ENCODE results near the gene SAFB2.

The SAFB2 gene

GRCh38 chr19:5561559-5561958 is 61.0 kb downstream of the SAFB2 start:
- Histone ChIP-seq H3K4me3 (ENCODE audit: low read depth, low read length, poor library complexity, severe bottlenecking) (no peak overlapping the region), H3K4me2 (ENCODE audit: low read length) (no peak overlapping the region), H3K36me3 (ENCODE audit: insufficient read depth, low read length) (no peaks in the 10 kb centered on the region), H3K9ac (ENCODE audit: low read length) (no peak overlapping the region), H3K79me2 (ENCODE audit: insufficient read depth, low read length) (no peaks in the 10 kb centered on the region), H3K4me1 (ENCODE audit: insufficient read depth, low read length, severe bottlenecking) (no peaks in the 10 kb centered on the region), H2AFZ (ENCODE audit: low read length) (no peak overlapping the region), H3K9me2 (ENCODE audit: low read depth, low read length) (no peaks in the 10 kb centered on the region), H3F3A (ENCODE audit: insufficient read depth, low read length) (no peaks in the 10 kb centered on the region), H4K20me1 (ENCODE audit: insufficient read depth, low read length) (no peaks in the 10 kb centered on the region), H3K27me3 (ENCODE audit: insufficient read depth, low read length) (no peaks in the 10 kb centered on the region; the same call in 1 of the 2 replicates), H3K9me3 (ENCODE audit: low read length) (no peaks in the 10 kb centered on the region), H3K27ac (ENCODE audit: low read depth, low read length, poor library complexity, severe bottlenecking) (no peak overlapping the region)
- TF ChIP-seq EZH2 (IDR thresholded peaks at IDR 0.05; ENCODE audit: borderline replicate concordance, low read length), result no peak
- TF ChIP-seq CTCF (IDR thresholded peaks at IDR 0.05; ENCODE audit: low read length), result peak; percentile 60

GRCh38 chr19:5560156-5560555 is 62.4 kb downstream of the SAFB2 start:
- Histone ChIP-seq H3K9ac (ENCODE audit: low read length) (no peak overlapping the region), H3K36me3 (ENCODE audit: insufficient read depth, low read length) (no peaks in the 10 kb centered on the region), H2AFZ (ENCODE audit: low read length) (no peak overlapping the region), H3F3A (ENCODE audit: insufficient read depth, low read length) (no peaks in the 10 kb centered on the region), H3K9me2 (ENCODE audit: low read depth, low read length) (no peaks in the 10 kb centered on the region), H3K4me2 (ENCODE audit: low read length) (no peak overlapping the region), H4K20me1 (ENCODE audit: insufficient read depth, low read length) (no peaks in the 10 kb centered on the region), H3K79me2 (ENCODE audit: insufficient read depth, low read length) (no peaks in the 10 kb centered on the region), H3K4me1 (ENCODE audit: insufficient read depth, low read length, severe bottlenecking) (no peaks in the 10 kb centered on the region), H3K9me3 (ENCODE audit: low read length) (no peaks in the 10 kb centered on the region), H3K27me3 (ENCODE audit: insufficient read depth, low read length) (no peaks in the 10 kb centered on the region; the same call in 1 of the 2 replicates), H3K27ac (ENCODE audit: low read depth, low read length, poor library complexity, severe bottlenecking) (no peak overlapping the region), H3K4me3 (ENCODE audit: low read depth, low read length, poor library complexity, severe bottlenecking) (no peak overlapping the region)
- TF ChIP-seq EZH2 (IDR thresholded peaks at IDR 0.05; ENCODE audit: borderline replicate concordance, low read length) (no peak), CTCF (IDR thresholded peaks at IDR 0.05; ENCODE audit: low read length) (no peak)

GRCh38 chr19:5559804-5560133 is 62.8 kb downstream of the SAFB2 start:
- Histone ChIP-seq H3K9me2 (ENCODE audit: low read depth, low read length) (no peaks in the 10 kb centered on the region), H3K27me3 (ENCODE audit: insufficient read depth, low read length) (no peaks in the 10 kb centered on the region; the same call in 1 of the 2 replicates), H3K36me3 (ENCODE audit: insufficient read depth, low read length) (no peaks in the 10 kb centered on the region), H4K20me1 (ENCODE audit: insufficient read depth, low read length) (no peaks in the 10 kb centered on the region), H3F3A (ENCODE audit: insufficient read depth, low read length) (no peaks in the 10 kb centered on the region), H3K9me3 (ENCODE audit: low read length) (no peaks in the 10 kb centered on the region), H3K79me2 (ENCODE audit: insufficient read depth, low read length) (no peaks in the 10 kb centered on the region), H3K4me2 (ENCODE audit: low read length) (no peak overlapping the region), H3K4me3 (ENCODE audit: low read depth, low read length, poor library complexity, severe bottlenecking) (no peak overlapping the region), H2AFZ (ENCODE audit: low read length) (no peak overlapping the region), H3K4me1 (ENCODE audit: insufficient read depth, low read length, severe bottlenecking) (no peaks in the 10 kb centered on the region), H3K9ac (ENCODE audit: low read length) (no peak overlapping the region), H3K27ac (ENCODE audit: low read depth, low read length, poor library complexity, severe bottlenecking) (no peak overlapping the region)
- no peak for TF ChIP-seq EZH2 (IDR thresholded peaks at IDR 0.05; ENCODE audit: borderline replicate concordance, low read length)
- no peak for TF ChIP-seq CTCF (IDR thresholded peaks at IDR 0.05; ENCODE audit: low read length)
